ENCODE results near the gene RARRES1. TPM values are rescaled to one million over a fixed set of nuclear protein-coding genes. Genes with fewer than 3 reads are reported as not detected.
A peak's percentile ranks its signal among the peaks of the same experiment; 100 is the strongest.

RARRES1 gene
- total RNA-seq, 1 experiment from 2014 or later = 0.73 TPM

GRCh38 chr3:158679547-158680000, 52.7 kb downstream of the RARRES1 start:
- CTCF ChIA-PET = no interaction called here
- H3K27me3 ChIP-seq (ENCODE audit: low read length) = no peaks in the 10 kb centered on the region
- intact Hi-C loops (cut with micrococcal nuclease) = no loop called here

DNA sequence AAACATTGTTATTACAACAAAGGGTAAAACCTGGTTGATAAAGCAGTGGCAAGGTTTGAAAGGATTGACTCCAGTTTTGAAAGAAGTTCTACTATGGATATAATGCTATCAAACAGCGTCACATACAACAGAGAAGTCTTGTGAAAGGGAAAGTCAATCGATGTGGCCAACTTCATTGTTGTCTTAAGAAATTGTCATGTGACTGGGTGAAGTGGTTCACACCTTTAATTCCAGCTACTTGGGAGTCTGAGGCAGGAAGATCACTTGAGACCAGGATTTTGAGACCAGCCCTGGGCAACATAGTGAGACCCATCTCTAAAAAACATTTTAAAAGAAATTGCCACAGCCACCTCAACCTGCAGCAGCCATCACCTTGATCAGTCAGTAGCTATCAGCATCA, 53.6 kb downstream of the RARRES1 start:
- H3K9me2 ChIP-seq (replicated peaks; ENCODE audit: low read length) = no peaks in the 10 kb centered on the region
- intact Hi-C loops (cut with micrococcal nuclease) = no loop called here
- no peaks in the 10 kb centered on the region for H3K27me3 ChIP-seq (ENCODE audit: low read length)
- no peak overlapping the region for H3K27ac ChIP-seq (ENCODE audit: low read length)
- CTCF ChIA-PET = no interaction called here
- no peak for ATAC-seq
- POLR2A ChIA-PET (ENCODE audit: unreplicated experiment) = no interaction called here
- H3K4me2 ChIP-seq (ENCODE audit: low read length) = no peak overlapping the region
- no peak overlapping the region for H3K4me3 ChIP-seq (ENCODE audit: low read length)
- no peak overlapping the region for H3K9ac ChIP-seq (ENCODE audit: low read length)
- H4K20me1 ChIP-seq (ENCODE audit: low read length) = no peaks in the 10 kb centered on the region
- TF ChIP-seq EZH2phosphoT487 (IDR thresholded peaks at IDR 0.05; ENCODE audit: borderline replicate concordance, low read length) = no peak
- TF ChIP-seq CTCF (conservative IDR thresholded peaks at IDR 0.05; ENCODE audit: low read depth, low read length) = no peak
- TF ChIP-seq EZH2 (IDR thresholded peaks at IDR 0.05; ENCODE audit: low read length, unreplicated experiment) = no peak
- H2AFZ ChIP-seq (ENCODE audit: low read length) = no peak overlapping the region
- no TSS peak for BruUV-seq (replicated peaks)
- DNase-seq = no peak
- H3K4me1 ChIP-seq (ENCODE audit: insufficient read depth, low read length) = peaks cover 8% of the 10 kb centered on the region
- no peaks in the 10 kb centered on the region for H3K79me2 ChIP-seq (ENCODE audit: low read length)
- no peaks in the 10 kb centered on the region for H3F3A ChIP-seq (ENCODE audit: low read length, unreplicated experiment)
- H3K36me3 ChIP-seq (ENCODE audit: low read depth, low read length) = no peaks in the 10 kb centered on the region
- H3K9me3 ChIP-seq (ENCODE audit: low read length) = no peaks in the 10 kb centered on the region

More at GRCh38 chr3:158679547-158680000, 52.7 kb downstream of the RARRES1 start:
- H3K36me3 ChIP-seq (ENCODE audit: low read depth, low read length) = no peaks in the 10 kb centered on the region; the same call in 1 of the 2 replicates
- BruUV-seq (replicated peaks) = no TSS peak
- no peak overlapping the region for H3K9ac ChIP-seq (ENCODE audit: low read length)
- H3K4me2 ChIP-seq (ENCODE audit: low read length) = no peak overlapping the region
- no peak overlapping the region for H3K27ac ChIP-seq (ENCODE audit: low read length)
- H3K9me2 ChIP-seq (replicated peaks; ENCODE audit: low read length) = no peaks in the 10 kb centered on the region
- peaks cover 8% of the 10 kb centered on the region for H3K4me1 ChIP-seq (ENCODE audit: insufficient read depth, low read length)
- no peaks in the 10 kb centered on the region for H3K79me2 ChIP-seq (ENCODE audit: low read length)
- H3K9me3 ChIP-seq (ENCODE audit: low read length) = no peaks in the 10 kb centered on the region
- no peaks in the 10 kb centered on the region for H3F3A ChIP-seq (ENCODE audit: low read length, unreplicated experiment)
- TF ChIP-seq EZH2 (IDR thresholded peaks at IDR 0.05; ENCODE audit: low read length, unreplicated experiment) = no peak
- no peak for TF ChIP-seq CTCF (conservative IDR thresholded peaks at IDR 0.05; ENCODE audit: low read depth, low read length)
- no peak for TF ChIP-seq EZH2phosphoT487 (IDR thresholded peaks at IDR 0.05; ENCODE audit: borderline replicate concordance, low read length)
- POLR2A ChIA-PET (ENCODE audit: unreplicated experiment) = interaction anchor here (0.6 kb wide), 1 partner anchor 37 kb away, joined by 3 read pairs; no protein-coding TSS in a partner anchor
- DNase-seq (peak; percentile 27), ATAC-seq (peak; percentile 46; the same call in 1 of the 2 replicates)
- no peaks in the 10 kb centered on the region for H4K20me1 ChIP-seq (ENCODE audit: low read length)
- no peak overlapping the region for H3K4me3 ChIP-seq (ENCODE audit: low read length)
- H2AFZ ChIP-seq (ENCODE audit: low read length) = no peak overlapping the region

Measured in PC-3 (cell line).